HG03469 (cell line): ENCODE measurements around the gene AR.

Experiments
- ATAC-seq: cut with Tn5 transposase; IDR thresholded peaks from one replicate; pipeline ENCODE4 v1.9.1; 2021; ENCODE audit warnings: mild to moderate bottlenecking, moderate library complexity, moderate number of reproducible peaks; ENCODE audit not compliant: unreplicated experiment

The AR gene

GRCh38 chrX:67725471-67725870 is 181.7 kb downstream of the AR start:
- ATAC-seq: no peak

- no peak for ATAC-seq
Measured at GRCh38 chrX:67726018-67726417, 182.2 kb downstream of the AR start.

- ATAC-seq: no peak
Measured at GRCh38 chrX:67727576-67727975, 183.8 kb downstream of the AR start.

GRCh38 chrX:67730296-67730695 is 186.5 kb downstream of the AR start:
- ATAC-seq: no peak

GRCh38 chrX:67731061-67731460 is 187.2 kb downstream of the AR start:
- no peak for ATAC-seq

- ATAC-seq: no peak
Measured at GRCh38 chrX:67732864-67733263, 189.0 kb downstream of the AR start.

GRCh38 chrX:67734111-67734753 is 190.4 kb downstream of the AR start:
- ATAC-seq: no peak

- ATAC-seq: no peak
Measured at GRCh38 chrX:67749536-67749935, 205.7 kb downstream of the AR start.

- ATAC-seq: no peak
Measured at GRCh38 chrX:67750694-67751093, 206.9 kb downstream of the AR start.

GRCh38 chrX:67759018-67759417 is 215.2 kb downstream of the AR start:
- no peak for ATAC-seq

- no peak for ATAC-seq
Measured at GRCh38 chrX:67777148-67777547, 233.3 kb downstream of the AR start.

GRCh38 chrX:67779099-67779498 is 235.3 kb downstream of the AR start:
- no peak for ATAC-seq
